ENCODE data around the gene GREB1. TPM values are rescaled to one million over a fixed set of nuclear protein-coding genes. Genes with fewer than 3 reads are reported as not detected.

GREB1 gene
- total and polyA plus RNA-seq, 2 of the 4 experiments (the other 2 are of a cell fraction) = 0.05 TPM; not detected in 1

DNA sequence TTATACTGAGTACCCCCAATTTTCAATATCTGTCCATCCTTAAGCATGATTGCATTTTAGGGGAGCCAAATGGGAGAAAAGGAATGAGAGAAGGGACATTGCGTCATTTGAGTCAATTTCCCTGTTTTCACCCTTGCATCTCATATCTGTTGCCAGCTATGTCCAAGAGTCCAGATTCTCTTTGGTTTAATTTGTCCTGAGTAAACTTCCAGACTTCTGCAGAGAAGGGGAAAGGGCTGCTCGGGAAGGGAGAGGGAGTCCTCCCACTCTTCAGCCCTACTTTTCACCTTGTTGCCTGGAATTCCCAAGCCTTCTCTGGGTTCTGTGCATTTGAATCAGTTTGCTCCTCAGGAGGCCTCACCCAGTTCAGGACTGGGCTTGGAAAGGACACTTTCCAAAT lies 16.5 kb downstream of the GREB1 start:
- Histone ChIP-seq H3K9ac (ENCODE audit: low read depth, low read length) (no peak overlapping the region), H2AK5ac (ENCODE audit: low read depth, low read length) (no peak overlapping the region), H3K79me1 (ENCODE audit: low read depth in 1 of 2, low read length in 2 of 2) (no peaks in the 10 kb centered on the region), H2BK15ac (ENCODE audit: low read depth, low read length) (no peak overlapping the region), H4K5ac (ENCODE audit: low read depth, low read length) (no peak overlapping the region), H3K4me2 (ENCODE audit: low read depth, low read length) (no peak overlapping the region), H4K8ac (ENCODE audit: low read depth in 2 of 2, low read length in 2 of 2) (no peak overlapping the region), H3K18ac (ENCODE audit: low read depth, low read length) (no peak overlapping the region), H3K14ac (replicated peaks; ENCODE audit: low read depth, low read length) (no peak overlapping the region), H3K4me1 (ENCODE audit: control insufficient read depth, insufficient read depth, low read length) (no peaks in the 10 kb centered on the region), H2AFZ (replicated peaks; ENCODE audit: low read length, poor library complexity) (no peak overlapping the region), H2BK20ac (ENCODE audit: low read depth, low read length) (no peak overlapping the region), H3K23ac (ENCODE audit: low read depth, low read length) (no peak overlapping the region), H4K20me1 (ENCODE audit: insufficient read depth, low read length) (no peaks in the 10 kb centered on the region), H3K36me3 (ENCODE audit: control insufficient read depth, insufficient read depth, low read length) (no peaks in the 10 kb centered on the region), H3K56ac (ENCODE audit: extremely low read depth, insufficient read depth, low read length) (no peak overlapping the region), H3K4ac (ENCODE audit: low read depth, low read length) (no peak overlapping the region), H2BK5ac (ENCODE audit: low read depth, low read length, poor library complexity, severe bottlenecking) (no peak overlapping the region), H2BK120ac (ENCODE audit: low read depth, low read length) (no peak overlapping the region), H2AK9ac (replicated peaks; ENCODE audit: low read depth, low read length, poor library complexity) (no peak overlapping the region), H3K27ac (ENCODE audit: insufficient read depth, low read length) (no peak overlapping the region), H3K9me3 (ENCODE audit: control insufficient read depth, insufficient read depth, low read length) (peaks cover 6% of the 10 kb centered on the region; the same call in 1 of the 2 replicates), H3K27me3 (ENCODE audit: control insufficient read depth, insufficient read depth, low read length) (peaks cover 30% of the 10 kb centered on the region), H4K91ac (ENCODE audit: insufficient read depth, low read depth, low read length) (no peak overlapping the region), H3K9me1 (ENCODE audit: insufficient read depth, low read length) (no peaks in the 10 kb centered on the region), H3K4me3 (ENCODE audit: insufficient read depth, low read depth, low read length) (no peak overlapping the region)
- in situ Hi-C loops (cut with MboI; ENCODE audit: low sequenced_read_pairs) (no loop called here), intact Hi-C loops (cut with micrococcal nuclease) (no loop called here), dilution Hi-C loops (cut with HindIII; ENCODE audit: low sequenced_read_pairs, unreplicated experiment) (no loop called here)
- ChIA-PET POLR2A (ENCODE audit: unreplicated experiment) (no interaction called here), CTCF (no interaction called here)
- no CpG with 5 or more reads among the region's 2 CpGs for WGBS, 2 experiments (ENCODE audit: extremely low coverage in 2 of 2, insufficient read length in 1 of 2)
- no peak for DNase-seq
- peak; percentile 40; the same call in 1 of the 2 replicates for TF ChIP-seq CEBPB (IDR thresholded peaks at IDR 0.05; ENCODE audit: low read depth, low read length)
- no peak for TF ChIP-seq SMC3 (IDR thresholded peaks at IDR 0.05; ENCODE audit: low read depth, low read length)
- no TSS peak for BruUV-seq (replicated peaks)
- ATAC-seq (ENCODE audit: low read depth) = no peak

All from IMR-90 (cell line).